Measurements from ENCODE around the gene CNOT6L.

CNOT6L gene

GRCh38 chr4:77827343-77827742 is 8.2 kb upstream of the CNOT6L start:
- TF ChIP-seq, protein P1, sequence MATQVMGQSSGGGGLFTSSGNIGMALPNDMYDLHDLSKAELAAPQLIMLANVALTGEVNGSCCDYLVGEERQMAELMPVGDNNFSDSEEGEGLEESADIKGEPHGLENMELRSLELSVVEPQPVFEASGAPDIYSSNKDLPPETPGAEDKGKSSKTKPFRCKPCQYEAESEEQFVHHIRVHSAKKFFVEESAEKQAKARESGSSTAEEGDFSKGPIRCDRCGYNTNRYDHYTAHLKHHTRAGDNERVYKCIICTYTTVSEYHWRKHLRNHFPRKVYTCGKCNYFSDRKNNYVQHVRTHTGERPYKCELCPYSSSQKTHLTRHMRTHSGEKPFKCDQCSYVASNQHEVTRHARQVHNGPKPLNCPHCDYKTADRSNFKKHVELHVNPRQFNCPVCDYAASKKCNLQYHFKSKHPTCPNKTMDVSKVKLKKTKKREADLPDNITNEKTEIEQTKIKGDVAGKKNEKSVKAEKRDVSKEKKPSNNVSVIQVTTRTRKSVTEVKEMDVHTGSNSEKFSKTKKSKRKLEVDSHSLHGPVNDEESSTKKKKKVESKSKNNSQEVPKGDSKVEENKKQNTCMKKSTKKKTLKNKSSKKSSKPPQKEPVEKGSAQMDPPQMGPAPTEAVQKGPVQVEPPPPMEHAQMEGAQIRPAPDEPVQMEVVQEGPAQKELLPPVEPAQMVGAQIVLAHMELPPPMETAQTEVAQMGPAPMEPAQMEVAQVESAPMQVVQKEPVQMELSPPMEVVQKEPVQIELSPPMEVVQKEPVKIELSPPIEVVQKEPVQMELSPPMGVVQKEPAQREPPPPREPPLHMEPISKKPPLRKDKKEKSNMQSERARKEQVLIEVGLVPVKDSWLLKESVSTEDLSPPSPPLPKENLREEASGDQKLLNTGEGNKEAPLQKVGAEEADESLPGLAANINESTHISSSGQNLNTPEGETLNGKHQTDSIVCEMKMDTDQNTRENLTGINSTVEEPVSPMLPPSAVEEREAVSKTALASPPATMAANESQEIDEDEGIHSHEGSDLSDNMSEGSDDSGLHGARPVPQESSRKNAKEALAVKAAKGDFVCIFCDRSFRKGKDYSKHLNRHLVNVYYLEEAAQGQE (IDR thresholded peaks at IDR 0.05; ENCODE audit: insufficient read depth in 1 of 2, low read depth in 2 of 2, low read length in 2 of 2): no peak
- TF ChIP-seq TAF1 (IDR thresholded peaks at IDR 0.05; ENCODE audit: borderline replicate concordance, insufficient read depth, low read length): no peak
- TF ChIP-seq SIN3A (IDR thresholded peaks at IDR 0.05; ENCODE audit: borderline replicate concordance, insufficient read depth, low read length): no peak
- no peak for TF ChIP-seq POLR2AphosphoS5 (IDR thresholded peaks at IDR 0.05; ENCODE audit: low read depth, low read length)
- TF ChIP-seq FOXP2 (optimal IDR thresholded peaks at IDR 0.05; ENCODE audit: borderline replicate concordance, extremely low read depth, extremely low read length, insufficient read depth): no peak

- no peak for TF ChIP-seq FOXP2 (optimal IDR thresholded peaks at IDR 0.05; ENCODE audit: borderline replicate concordance, extremely low read depth, extremely low read length, insufficient read depth)
Observed at GRCh38 chr4:77826275-77826674, 7.1 kb upstream of the CNOT6L start.

DNA sequence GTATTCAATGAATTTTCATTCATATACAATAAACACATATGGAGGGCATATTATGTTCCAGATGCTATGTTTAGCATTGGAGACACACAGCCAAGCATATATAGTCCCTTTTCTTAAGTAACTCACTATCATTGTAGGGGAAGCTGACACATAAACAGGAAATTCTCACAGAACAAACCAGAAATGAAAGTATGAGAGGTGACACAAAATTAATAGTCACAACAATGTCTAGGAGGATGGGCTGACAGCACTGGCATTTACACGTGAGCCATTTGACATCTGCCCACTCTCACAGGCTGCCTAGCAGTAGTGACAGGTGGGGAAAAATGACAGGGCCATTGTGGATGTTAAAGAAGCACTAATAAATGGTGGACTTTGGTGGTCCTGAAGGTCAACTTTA is 2.6 kb upstream of the CNOT6L start:
- TF ChIP-seq POLR2AphosphoS5 (IDR thresholded peaks at IDR 0.05; ENCODE audit: low read depth, low read length): no peak
- no peak for TF ChIP-seq FOXP2 (optimal IDR thresholded peaks at IDR 0.05; ENCODE audit: borderline replicate concordance, extremely low read depth, extremely low read length, insufficient read depth)
- no peak for TF ChIP-seq TAF1 (IDR thresholded peaks at IDR 0.05; ENCODE audit: borderline replicate concordance, insufficient read depth, low read length)
- TF ChIP-seq SIN3A (IDR thresholded peaks at IDR 0.05; ENCODE audit: borderline replicate concordance, insufficient read depth, low read length): no peak
- TF ChIP-seq, protein P1 (IDR thresholded peaks at IDR 0.05; ENCODE audit: insufficient read depth in 1 of 2, low read depth in 2 of 2, low read length in 2 of 2): no peak

- TF ChIP-seq, protein P1 (IDR thresholded peaks at IDR 0.05; ENCODE audit: insufficient read depth in 1 of 2, low read depth in 2 of 2, low read length in 2 of 2): no peak
- TF ChIP-seq FOXP2 (optimal IDR thresholded peaks at IDR 0.05; ENCODE audit: borderline replicate concordance, extremely low read depth, extremely low read length, insufficient read depth) (no peak), TAF1 (IDR thresholded peaks at IDR 0.05; ENCODE audit: borderline replicate concordance, insufficient read depth, low read length) (no peak), SIN3A (IDR thresholded peaks at IDR 0.05; ENCODE audit: borderline replicate concordance, insufficient read depth, low read length) (no peak), POLR2AphosphoS5 (IDR thresholded peaks at IDR 0.05; ENCODE audit: low read depth, low read length) (no peak)
Observed at GRCh38 chr4:77820649-77821561, 1.7 kb upstream of the CNOT6L start.

- TF ChIP-seq SIN3A (IDR thresholded peaks at IDR 0.05; ENCODE audit: borderline replicate concordance, insufficient read depth, low read length): no peak
- peak; percentile 86 for TF ChIP-seq POLR2AphosphoS5 (IDR thresholded peaks at IDR 0.05; ENCODE audit: low read depth, low read length)
- TF ChIP-seq TAF1 (IDR thresholded peaks at IDR 0.05; ENCODE audit: borderline replicate concordance, insufficient read depth, low read length): peak; percentile 77; the same call in 1 of the 2 replicates
- TF ChIP-seq FOXP2 (optimal IDR thresholded peaks at IDR 0.05; ENCODE audit: borderline replicate concordance, extremely low read depth, extremely low read length, insufficient read depth): no peak
- TF ChIP-seq, protein P1 (IDR thresholded peaks at IDR 0.05; ENCODE audit: insufficient read depth in 1 of 2, low read depth in 2 of 2, low read length in 2 of 2): no peak
Observed at GRCh38 chr4:77819843-77820648, 878 bp upstream of the CNOT6L start.
